ENCODE results near the gene RUBCN.
"Not testable (repeated sequence)": the region's sequence is repeated elsewhere in the genome, so short reads cannot be mapped to it uniquely, and the experiment has no call there.

RUBCN gene

DNA sequence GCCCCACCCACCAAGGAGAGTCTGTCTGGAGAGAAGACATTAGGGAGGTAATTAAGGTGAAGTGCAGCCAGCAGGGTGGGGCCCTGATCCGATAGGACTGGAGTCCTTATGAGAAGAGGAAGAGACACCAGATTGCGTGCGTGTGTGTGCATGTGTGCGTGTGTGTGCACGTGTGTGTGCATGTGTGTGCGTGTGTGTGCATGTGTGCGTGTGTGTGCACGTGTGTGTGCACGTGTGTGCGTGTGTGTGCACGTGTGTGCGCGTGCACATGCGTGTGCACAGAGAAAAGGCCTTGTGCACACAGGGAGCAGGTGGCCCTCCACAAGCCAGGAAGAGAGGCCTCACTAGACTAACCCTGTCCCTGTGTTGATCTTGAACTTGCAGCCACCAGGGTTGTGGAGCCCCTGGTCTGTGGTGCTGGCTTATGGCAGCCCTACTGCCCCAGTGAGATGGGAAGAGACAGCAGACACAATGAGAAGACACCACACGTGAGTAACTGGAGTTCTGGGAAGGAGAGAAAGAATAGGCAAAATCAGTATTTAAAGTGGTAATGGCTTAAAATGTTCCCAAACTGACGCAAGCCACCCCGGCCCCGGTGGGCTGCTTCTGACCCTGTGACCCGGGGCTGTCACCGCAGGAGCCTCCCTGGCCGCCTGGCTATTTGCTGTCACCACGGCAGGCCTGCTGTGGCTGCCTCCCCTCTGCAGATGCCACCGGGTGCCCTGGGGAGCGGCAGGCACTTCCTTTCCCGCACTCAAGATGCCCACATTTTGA lies 73.2 kb downstream of the RUBCN start:
- not testable (repeated sequence) for H3K4me3 ChIP-seq (ENCODE audit: low read length); DNase-seq (ENCODE audit: low read depth, low spot score)

- not testable (repeated sequence) for DNase-seq (ENCODE audit: low read depth, low spot score); H3K4me3 ChIP-seq (ENCODE audit: low read length)
Observed at GRCh38 chr3:197662352-197662751, 74.4 kb downstream of the RUBCN start.

DNA sequence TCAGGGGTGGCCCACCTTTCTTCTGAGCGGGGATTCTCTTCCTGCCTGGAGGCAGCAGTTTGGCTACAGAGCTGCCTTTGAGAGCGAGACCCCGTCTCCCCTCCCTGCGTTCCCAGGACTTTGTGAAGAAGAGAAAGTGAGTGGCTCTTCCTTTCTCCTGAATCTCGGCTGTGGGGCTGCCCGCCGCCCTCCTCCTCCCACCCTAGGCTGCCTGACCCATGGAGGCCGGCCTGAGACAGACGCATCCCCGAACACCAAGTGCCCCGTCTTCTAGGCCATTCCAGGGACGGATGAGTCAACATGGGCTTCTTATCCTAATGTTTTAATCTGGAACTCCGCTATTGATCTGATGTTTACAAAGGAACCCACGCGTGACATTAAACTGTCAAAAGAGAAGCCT lies 74.8 kb downstream of the RUBCN start:
- DNase-seq (ENCODE audit: low read depth, low spot score); H3K4me3 ChIP-seq (ENCODE audit: low read length): not testable (repeated sequence)

- DNase-seq (ENCODE audit: low read depth, low spot score); H3K4me3 ChIP-seq (ENCODE audit: low read length): not testable (repeated sequence)
Observed at GRCh38 chr3:197661234-197661834, 75.4 kb downstream of the RUBCN start.

GRCh38 chr3:197659701-197660100 lies 77.0 kb downstream of the RUBCN start:
- DNase-seq (ENCODE audit: low read depth, low spot score); H3K4me3 ChIP-seq (ENCODE audit: low read length): not testable (repeated sequence)

DNA sequence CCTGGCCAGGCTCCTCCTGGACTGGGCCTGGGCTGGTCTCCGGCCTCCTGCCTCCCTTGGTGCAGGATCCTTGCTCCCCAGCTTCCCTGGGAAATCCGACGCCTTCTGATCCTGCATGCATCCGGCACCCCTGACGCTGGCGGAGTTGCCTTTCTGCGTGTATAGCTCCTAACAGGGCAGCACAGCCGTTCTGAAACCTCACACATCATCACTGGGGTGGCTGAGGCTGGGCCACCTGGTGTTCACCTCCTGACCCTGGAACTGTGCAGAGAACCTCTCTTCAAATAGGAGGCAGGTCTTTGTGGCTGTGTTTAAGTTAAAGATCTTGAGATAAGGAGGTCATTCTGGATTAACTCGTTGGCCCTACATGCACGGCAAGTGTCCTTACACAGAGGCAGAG lies 77.6 kb downstream of the RUBCN start:
- DNase-seq (ENCODE audit: low read depth, low spot score); H3K4me3 ChIP-seq (ENCODE audit: low read length): not testable (repeated sequence)

DNA sequence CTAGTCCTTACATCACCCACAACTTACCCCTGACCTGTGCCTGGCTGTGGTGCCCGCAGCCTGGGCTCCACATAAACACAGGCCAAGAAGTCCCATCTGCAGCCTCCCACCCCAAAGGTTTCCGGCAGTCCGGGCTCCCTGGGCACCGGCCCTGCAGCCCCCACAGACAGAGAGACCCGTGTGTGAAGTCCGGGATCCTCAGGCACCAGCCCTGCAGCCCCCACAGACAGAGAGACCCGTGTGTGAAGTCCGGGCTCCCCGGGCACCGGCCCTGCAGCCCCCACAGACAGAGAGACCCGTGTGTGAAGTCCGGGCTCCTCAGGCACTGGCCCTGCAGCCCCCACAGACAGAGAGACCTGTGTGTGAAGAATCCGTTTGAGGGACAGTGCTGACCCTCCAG lies 78.0 kb downstream of the RUBCN start:
- not testable (repeated sequence) for H3K4me3 ChIP-seq (ENCODE audit: low read length); DNase-seq (ENCODE audit: low read depth, low spot score)

DNA sequence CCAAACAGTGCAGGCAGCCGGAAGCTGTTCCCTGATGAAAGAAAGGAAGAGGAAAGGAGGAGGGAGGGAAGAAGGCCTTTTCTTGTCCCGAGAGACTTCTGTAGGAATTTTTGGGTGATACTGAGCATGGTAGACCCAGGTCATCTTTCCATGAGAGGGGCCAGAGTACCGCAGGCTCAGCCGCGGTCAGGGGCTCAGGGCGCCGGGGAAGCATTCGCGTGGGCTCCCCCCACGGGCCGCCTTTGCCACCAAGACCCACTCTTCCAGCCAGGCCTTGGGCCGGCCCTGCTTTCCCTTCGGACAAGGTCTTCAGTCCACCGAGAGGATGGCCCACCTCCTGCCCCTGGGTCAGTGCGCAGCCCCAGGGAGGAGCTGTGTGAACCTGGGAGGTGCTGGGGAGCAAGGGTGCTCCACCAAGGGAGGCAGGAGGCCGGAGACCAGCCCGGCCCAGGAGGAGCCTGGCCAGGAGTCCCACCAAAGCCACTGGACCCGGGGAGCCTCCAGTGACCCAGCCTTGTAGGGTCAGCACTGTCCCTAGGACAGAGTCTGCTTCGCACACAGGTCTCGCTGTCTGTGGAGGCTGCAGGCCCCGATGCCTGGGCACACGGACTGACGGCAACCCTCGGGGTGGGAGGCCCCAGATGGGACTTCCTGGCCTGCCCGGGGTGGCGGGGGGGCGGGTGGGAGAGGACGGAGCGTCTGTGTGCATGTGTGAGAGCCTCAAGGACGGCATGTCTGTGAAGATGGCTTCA lies 79.0 kb downstream of the RUBCN start:
- DNase-seq (ENCODE audit: low read depth, low spot score), result not testable (repeated sequence)

GRCh38 chr3:197656960-197657359 lies 79.7 kb downstream of the RUBCN start:
- DNase-seq (ENCODE audit: low read depth, low spot score); H3K4me3 ChIP-seq (ENCODE audit: low read length): not testable (repeated sequence)

More for the DNA sequence above, 79.0 kb downstream of the RUBCN start:
- not testable (repeated sequence) for H3K4me3 ChIP-seq (ENCODE audit: low read length)

- not testable (repeated sequence) for DNase-seq (ENCODE audit: low read depth, low spot score); H3K4me3 ChIP-seq (ENCODE audit: low read length)
Observed at GRCh38 chr3:197656129-197656528, 80.6 kb downstream of the RUBCN start.

DNA sequence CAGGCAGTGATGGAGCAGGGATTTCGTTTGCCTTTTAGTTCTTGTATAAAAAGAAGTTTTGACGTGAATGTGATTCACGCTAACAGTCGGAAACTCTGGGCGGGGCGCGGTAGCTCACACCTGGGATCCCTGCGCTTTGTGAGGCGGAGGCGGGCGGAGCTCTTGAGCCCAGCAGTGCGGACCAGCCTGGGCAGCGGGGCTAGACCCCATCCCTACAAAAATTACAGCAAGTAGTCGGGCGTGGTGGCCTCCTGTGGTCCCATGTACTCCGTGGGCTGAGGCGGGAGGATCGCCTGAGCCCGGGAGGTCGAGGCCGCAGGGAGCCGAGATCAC lies 81.7 kb downstream of the RUBCN start:
- not testable (repeated sequence) for H3K4me3 ChIP-seq (ENCODE audit: low read length); DNase-seq (ENCODE audit: low read depth, low spot score)

GRCh38 chr3:197654090-197654997 lies 82.4 kb downstream of the RUBCN start:
- H3K4me3 ChIP-seq (ENCODE audit: low read length), result peak overlapping the region; percentile 46
- DNase-seq (ENCODE audit: low read depth, low spot score), result not testable (repeated sequence)

GRCh38 chr3:197652860-197653259 lies 83.8 kb downstream of the RUBCN start:
- not testable (repeated sequence) for H3K4me3 ChIP-seq (ENCODE audit: low read length); DNase-seq (ENCODE audit: low read depth, low spot score)

- not testable (repeated sequence) for H3K4me3 ChIP-seq (ENCODE audit: low read length); DNase-seq (ENCODE audit: low read depth, low spot score)
Observed at GRCh38 chr3:197647649-197648048, 89.1 kb downstream of the RUBCN start.

DNA sequence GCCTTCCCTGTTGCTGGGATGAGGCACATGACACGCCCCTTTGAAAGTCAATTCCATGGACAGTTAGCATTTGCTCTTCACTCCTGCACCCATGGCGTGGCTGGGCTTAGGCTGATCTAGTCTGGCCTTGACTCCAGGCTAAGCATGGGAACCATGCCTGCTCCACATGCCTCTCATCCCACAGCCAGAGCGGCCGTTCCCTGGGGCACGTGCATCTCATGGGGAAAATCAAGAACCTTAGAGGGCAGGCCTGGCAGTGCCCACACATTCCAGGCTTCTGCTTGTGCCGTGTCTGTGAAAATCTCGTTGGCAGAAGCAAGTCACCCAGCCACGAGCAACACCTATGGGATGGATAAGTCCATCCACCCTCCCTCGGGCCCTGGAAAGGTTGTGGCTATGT lies 89.5 kb downstream of the RUBCN start:
- not testable (repeated sequence) for H3K4me3 ChIP-seq (ENCODE audit: low read length); DNase-seq (ENCODE audit: low read depth, low spot score)

- H3K4me3 ChIP-seq (ENCODE audit: low read length); DNase-seq (ENCODE audit: low read depth, low spot score): not testable (repeated sequence)
Observed at GRCh38 chr3:197646294-197646693, 90.4 kb downstream of the RUBCN start.

GRCh38 chr3:197637556-197637955 lies 99.1 kb downstream of the RUBCN start:
- not testable (repeated sequence) for DNase-seq (ENCODE audit: low read depth, low spot score); H3K4me3 ChIP-seq (ENCODE audit: low read length)

GRCh38 chr3:197631989-197632388 lies 104.7 kb downstream of the RUBCN start:
- not testable (repeated sequence) for DNase-seq (ENCODE audit: low read depth, low spot score); H3K4me3 ChIP-seq (ENCODE audit: low read length)

DNA sequence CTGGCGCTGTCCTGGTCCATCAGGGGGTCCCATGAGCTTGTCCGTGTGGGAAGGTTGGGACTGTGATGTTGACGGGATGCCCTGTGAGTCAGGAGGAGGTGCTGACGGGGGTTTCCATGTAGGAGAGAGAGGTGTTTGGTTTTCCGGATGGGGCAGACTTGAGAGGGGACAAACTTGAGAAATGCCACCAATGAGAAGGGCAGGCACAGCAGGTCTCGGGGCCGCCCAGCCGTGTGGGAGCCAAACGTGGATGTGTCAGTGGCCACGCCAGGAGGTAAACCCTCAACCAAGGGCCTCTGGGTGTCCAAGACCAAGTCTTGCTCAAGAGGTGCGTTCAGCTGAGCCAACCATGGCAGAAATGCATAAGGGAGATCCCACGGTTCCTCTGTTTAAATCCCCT lies 105.9 kb downstream of the RUBCN start:
- not testable (repeated sequence) for H3K4me3 ChIP-seq (ENCODE audit: low read length); DNase-seq (ENCODE audit: low read depth, low spot score)
